ENCODE data around the gene HYAL2.

The HYAL2 gene

DNA sequence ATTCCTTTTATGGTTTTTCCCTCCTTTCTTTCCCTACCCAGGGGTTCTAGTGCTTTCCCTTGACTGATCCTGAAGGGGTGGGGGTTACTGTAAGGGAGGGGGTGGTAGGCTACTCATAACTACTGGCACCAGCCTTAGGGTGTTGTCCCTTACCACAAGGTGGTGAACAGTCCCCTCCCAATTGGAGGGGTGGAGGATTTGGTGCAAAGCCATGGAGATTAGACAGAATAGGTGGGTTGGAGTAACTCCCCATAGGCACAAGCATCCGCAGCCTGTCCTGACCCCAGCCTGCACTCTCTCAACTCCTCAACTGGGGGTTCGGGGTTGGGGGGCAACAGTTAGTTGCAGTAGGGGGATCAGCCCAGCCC lies 2.6 kb upstream of the HYAL2 start:
- TF ChIP-seq, protein P1, sequence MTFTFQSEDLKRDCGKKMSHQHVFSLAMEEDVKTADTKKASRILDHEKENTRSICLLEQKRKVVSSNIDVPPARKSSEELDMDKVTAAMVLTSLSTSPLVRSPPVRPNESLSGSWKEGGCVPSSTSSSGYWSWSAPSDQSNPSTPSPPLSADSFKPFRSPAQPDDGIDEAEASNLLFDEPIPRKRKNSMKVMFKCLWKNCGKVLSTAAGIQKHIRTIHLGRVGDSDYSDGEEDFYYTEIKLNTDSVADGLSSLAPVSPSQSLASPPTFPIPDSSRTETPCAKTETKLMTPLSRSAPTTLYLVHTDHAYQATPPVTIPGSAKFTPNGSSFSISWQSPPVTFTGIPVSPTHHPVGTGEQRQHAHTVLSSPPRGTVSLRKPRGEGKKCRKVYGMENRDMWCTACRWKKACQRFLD (tag by site-specific recombination; IDR thresholded peaks at IDR 0.05) = no peak
- no peak for TF ChIP-seq ZNF501 (tag by site-specific recombination; IDR thresholded peaks at IDR 0.05)
- Histone ChIP-seq H3K4me3 (ENCODE audit: low read depth, low read length) (no peak overlapping the region), H3K4me1 (ENCODE audit: control insufficient read depth, insufficient read depth, low read length) (no peaks in the 10 kb centered on the region), H3K9me3 (ENCODE audit: control insufficient read depth, insufficient read depth, low read depth, low read length) (no peaks in the 10 kb centered on the region), H3K27ac (ENCODE audit: extremely low read depth, low read depth, low read length) (no peak overlapping the region), H3K36me3 (ENCODE audit: control insufficient read depth in 2 of 2, insufficient read depth in 1 of 2, low read length in 2 of 2) (peaks cover 3 to 46% of the 10 kb centered on the region in 2 experiments)
- POLR2A ChIA-PET = interaction anchor here (1.6 to 2.5 kb wide), 2 partner anchors 26 to 130 kb away, joined by 4 to 12 read pairs; partner anchors contain the start of genes HYAL3 and NAA80
- CTCF ChIA-PET = interaction anchor here (0.6 to 3.0 kb wide), 13 partner anchors 12 to 200 kb away, joined by 3 to 21 read pairs (median 5); partner anchors contain the start of genes HYAL3, LSMEM2 and NAA80

DNA sequence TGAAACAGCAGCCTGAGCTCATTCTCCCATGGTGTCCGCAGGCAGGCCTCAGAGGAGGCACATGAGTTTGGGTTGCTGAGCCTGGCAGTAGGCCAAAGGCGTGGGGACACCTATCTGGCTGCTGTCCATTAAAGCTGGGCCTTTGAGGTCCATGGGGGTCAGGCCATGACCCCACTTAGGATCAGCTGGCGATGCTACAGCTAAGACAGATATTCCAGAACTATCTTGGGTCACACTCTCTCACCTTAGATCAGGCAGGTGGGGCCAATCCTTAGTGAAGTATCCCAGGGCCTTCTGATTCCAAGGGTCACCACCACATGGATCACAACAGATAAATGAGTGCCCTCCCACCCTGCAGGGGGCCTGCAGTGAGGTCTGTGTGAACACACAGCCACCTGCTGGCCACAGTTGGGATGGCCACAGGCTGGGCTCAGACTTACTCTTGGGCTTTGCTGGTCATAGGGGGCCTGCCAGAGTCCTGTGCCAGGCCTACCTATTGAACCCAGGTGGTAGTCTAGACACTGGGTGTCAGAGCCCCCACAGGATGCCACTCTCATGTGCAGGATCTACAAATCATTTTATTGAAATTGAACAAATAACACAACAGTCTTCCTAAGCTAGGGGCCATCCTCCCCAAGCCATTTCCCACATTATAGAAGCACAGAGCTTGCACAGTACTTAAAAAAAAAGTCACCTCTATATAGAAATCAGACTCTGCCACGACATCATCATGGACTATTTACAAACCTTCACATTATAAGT lies 2.0 kb upstream of the HYAL2 start:
- ChIA-PET POLR2A (interaction anchor here (0.9 to 2.5 kb wide), 4 partner anchors 13 to 130 kb away, joined by 3 to 12 read pairs (median 4); partner anchors contain the start of genes HYAL3 and NAA80), CTCF (interaction anchor here (0.6 to 3.0 kb wide), 18 partner anchors 12 to 199 kb away, joined by 3 to 21 read pairs (median 4); partner anchors contain the start of genes HYAL3, LSMEM2 and NAA80)
- no peaks in the 10 kb centered on the region for H3K9me3 ChIP-seq (ENCODE audit: control insufficient read depth, insufficient read depth, low read depth, low read length)
- H3K36me3 ChIP-seq (ENCODE audit: control insufficient read depth in 2 of 2, insufficient read depth in 1 of 2, low read length in 2 of 2) = peaks cover 3 to 46% of the 10 kb centered on the region in 2 experiments; a peak in 2 of 3 replicates
- no peaks in the 10 kb centered on the region for H3K4me1 ChIP-seq (ENCODE audit: control insufficient read depth, insufficient read depth, low read length)
- no peak overlapping the region for H3K4me3 ChIP-seq (ENCODE audit: low read depth, low read length)
- H3K27ac ChIP-seq (ENCODE audit: extremely low read depth, low read depth, low read length) = no peak overlapping the region
- no peak for TF ChIP-seq SALL2 (tag by site-specific recombination; IDR thresholded peaks at IDR 0.05; ENCODE audit: borderline replicate concordance)
- no peak for TF ChIP-seq ZNF837 (tag by site-specific recombination; IDR thresholded peaks at IDR 0.05)
- no peak for TF ChIP-seq SP3 (tag by site-specific recombination; IDR thresholded peaks at IDR 0.05)
- no peak for TF ChIP-seq ZBTB1 (tag by site-specific recombination; IDR thresholded peaks at IDR 0.05)
- no peak for TF ChIP-seq ZXDB (tag by site-specific recombination; IDR thresholded peaks at IDR 0.05)
- no peak for TF ChIP-seq ZNF174 (tag by site-specific recombination; IDR thresholded peaks at IDR 0.05)
- TF ChIP-seq, protein P2, sequence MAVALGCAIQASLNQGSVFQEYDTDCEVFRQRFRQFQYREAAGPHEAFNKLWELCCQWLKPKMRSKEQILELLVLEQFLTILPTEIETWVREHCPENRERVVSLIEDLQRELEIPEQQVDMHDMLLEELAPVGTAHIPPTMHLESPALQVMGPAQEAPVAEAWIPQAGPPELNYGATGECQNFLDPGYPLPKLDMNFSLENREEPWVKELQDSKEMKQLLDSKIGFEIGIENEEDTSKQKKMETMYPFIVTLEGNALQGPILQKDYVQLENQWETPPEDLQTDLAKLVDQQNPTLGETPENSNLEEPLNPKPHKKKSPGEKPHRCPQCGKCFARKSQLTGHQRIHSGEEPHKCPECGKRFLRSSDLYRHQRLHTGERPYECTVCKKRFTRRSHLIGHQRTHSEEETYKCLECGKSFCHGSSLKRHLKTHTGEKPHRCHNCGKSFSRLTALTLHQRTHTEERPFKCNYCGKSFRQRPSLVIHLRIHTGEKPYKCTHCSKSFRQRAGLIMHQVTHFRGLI (tag by site-specific recombination; IDR thresholded peaks at IDR 0.05) = no peak
- TF ChIP-seq ZNF366 (tag by site-specific recombination; conservative IDR thresholded peaks at IDR 0.05) = no peak
- TF ChIP-seq ZSCAN30 (tag by site-specific recombination; IDR thresholded peaks at IDR 0.05) = no peak
- 0 out of 2 replicates have a peak, but pooled peaks have one; percentile 20 for TF ChIP-seq ZFHX2 (tag by site-specific recombination; conservative IDR thresholded peaks at IDR 0.05)
- TF ChIP-seq ZNF571 (tag by site-specific recombination; IDR thresholded peaks at IDR 0.05) = no peak
- TF ChIP-seq, protein P1 (tag by site-specific recombination; IDR thresholded peaks at IDR 0.05) = no peak
- no peak for TF ChIP-seq ZNF785 (tag by site-specific recombination; IDR thresholded peaks at IDR 0.05)
- no peak for TF ChIP-seq ZBTB21 (tag by site-specific recombination; IDR thresholded peaks at IDR 0.05)
- no peak for TF ChIP-seq ZNF157 (tag by site-specific recombination; IDR thresholded peaks at IDR 0.05)
- no peak for TF ChIP-seq ZNF169 (tag by site-specific recombination; IDR thresholded peaks at IDR 0.05)
- TF ChIP-seq ZNF311 (tag by site-specific recombination; IDR thresholded peaks at IDR 0.05; ENCODE audit: borderline replicate concordance) = no peak
- TF ChIP-seq ZEB2 (tag by site-specific recombination; IDR thresholded peaks at IDR 0.05) = 0 out of 2 replicates have a peak, but pooled peaks have one; percentile 43
- no peak for TF ChIP-seq MYNN (tag by site-specific recombination; IDR thresholded peaks at IDR 0.05; ENCODE audit: borderline replicate concordance)
- no peak for TF ChIP-seq BCL11A (tag by site-specific recombination; IDR thresholded peaks at IDR 0.05; ENCODE audit: low read depth)
- TF ChIP-seq, protein P3, sequence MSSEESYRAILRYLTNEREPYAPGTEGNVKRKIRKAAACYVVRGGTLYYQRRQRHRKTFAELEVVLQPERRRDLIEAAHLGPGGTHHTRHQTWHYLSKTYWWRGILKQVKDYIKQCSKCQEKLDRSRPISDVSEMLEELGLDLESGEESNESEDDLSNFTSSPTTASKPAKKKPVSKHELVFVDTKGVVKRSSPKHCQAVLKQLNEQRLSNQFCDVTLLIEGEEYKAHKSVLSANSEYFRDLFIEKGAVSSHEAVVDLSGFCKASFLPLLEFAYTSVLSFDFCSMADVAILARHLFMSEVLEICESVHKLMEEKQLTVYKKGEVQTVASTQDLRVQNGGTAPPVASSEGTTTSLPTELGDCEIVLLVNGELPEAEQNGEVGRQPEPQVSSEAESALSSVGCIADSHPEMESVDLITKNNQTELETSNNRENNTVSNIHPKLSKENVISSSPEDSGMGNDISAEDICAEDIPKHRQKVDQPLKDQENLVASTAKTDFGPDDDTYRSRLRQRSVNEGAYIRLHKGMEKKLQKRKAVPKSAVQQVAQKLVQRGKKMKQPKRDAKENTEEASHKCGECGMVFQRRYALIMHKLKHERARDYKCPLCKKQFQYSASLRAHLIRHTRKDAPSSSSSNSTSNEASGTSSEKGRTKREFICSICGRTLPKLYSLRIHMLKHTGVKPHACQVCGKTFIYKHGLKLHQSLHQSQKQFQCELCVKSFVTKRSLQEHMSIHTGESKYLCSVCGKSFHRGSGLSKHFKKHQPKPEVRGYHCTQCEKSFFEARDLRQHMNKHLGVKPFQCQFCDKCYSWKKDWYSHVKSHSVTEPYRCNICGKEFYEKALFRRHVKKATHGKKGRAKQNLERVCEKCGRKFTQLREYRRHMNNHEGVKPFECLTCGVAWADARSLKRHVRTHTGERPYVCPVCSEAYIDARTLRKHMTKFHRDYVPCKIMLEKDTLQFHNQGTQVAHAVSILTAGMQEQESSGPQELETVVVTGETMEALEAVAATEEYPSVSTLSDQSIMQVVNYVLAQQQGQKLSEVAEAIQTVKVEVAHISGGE (tag by site-specific recombination; conservative IDR thresholded peaks at IDR 0.05; ENCODE audit: low read depth) = no peak
- TF ChIP-seq, protein P4, sequence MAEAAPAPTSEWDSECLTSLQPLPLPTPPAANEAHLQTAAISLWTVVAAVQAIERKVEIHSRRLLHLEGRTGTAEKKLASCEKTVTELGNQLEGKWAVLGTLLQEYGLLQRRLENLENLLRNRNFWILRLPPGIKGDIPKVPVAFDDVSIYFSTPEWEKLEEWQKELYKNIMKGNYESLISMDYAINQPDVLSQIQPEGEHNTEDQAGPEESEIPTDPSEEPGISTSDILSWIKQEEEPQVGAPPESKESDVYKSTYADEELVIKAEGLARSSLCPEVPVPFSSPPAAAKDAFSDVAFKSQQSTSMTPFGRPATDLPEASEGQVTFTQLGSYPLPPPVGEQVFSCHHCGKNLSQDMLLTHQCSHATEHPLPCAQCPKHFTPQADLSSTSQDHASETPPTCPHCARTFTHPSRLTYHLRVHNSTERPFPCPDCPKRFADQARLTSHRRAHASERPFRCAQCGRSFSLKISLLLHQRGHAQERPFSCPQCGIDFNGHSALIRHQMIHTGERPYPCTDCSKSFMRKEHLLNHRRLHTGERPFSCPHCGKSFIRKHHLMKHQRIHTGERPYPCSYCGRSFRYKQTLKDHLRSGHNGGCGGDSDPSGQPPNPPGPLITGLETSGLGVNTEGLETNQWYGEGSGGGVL (tag by site-specific recombination; IDR thresholded peaks at IDR 0.05) = no peak
- TF ChIP-seq ZNF510 (tag by site-specific recombination; IDR thresholded peaks at IDR 0.05; ENCODE audit: insufficient replicate concordance) = no peak
